WTC11 (cell line): ENCODE measurements around the gene PF4V1. TPM values are rescaled to one million over a fixed set of nuclear protein-coding genes. Genes with fewer than 3 reads are reported as not detected.

Experiments
- ATAC-seq: fragments of 200-7000 bp; cut with Tn5 transposase; 2 replicates; pipeline ENCODE4 v1.10.0; 2021; ENCODE audit warnings: mild to moderate bottlenecking, moderate library complexity
- CTCF ChIA-PET: fragments of 300-600 bp; sonication (Branson Sonifier 250); formaldehyde crosslinking; loops from one replicate; lab custom pipeline; 2021; ENCODE audit warnings: antibody characterized with exemption; lab: Charles Lee
- POLR2A ChIA-PET: fragments of 350-600 bp; sonication (Branson Sonifier 250); formaldehyde crosslinking; loops from one replicate; lab custom pipeline; 2021; ENCODE audit warnings: antibody characterized with exemption; lab: Charles Lee
- DNase-seq: peaks from one replicate; pipeline ENCODE4 v3.0.0; 2021; ENCODE audit warnings: low spot score
- H3K27ac Mint-ChIP-seq: 2 replicates; pipeline ENCODE4 v1.8.0; 2021; ENCODE audit warnings: mixed read lengths
- H3K27me3 Mint-ChIP-seq: 2 replicates; pipeline ENCODE4 v1.8.0; 2021; ENCODE audit warnings: low read depth, mild to moderate bottlenecking, moderate library complexity, mixed read lengths
- H3K36me3 Mint-ChIP-seq: 2 replicates; pipeline ENCODE4 v1.8.0; 2021; ENCODE audit warnings: mixed read lengths
- H3K4me1 Mint-ChIP-seq: 2 replicates; pipeline ENCODE4 v1.8.0; 2022; ENCODE audit warnings: mixed read lengths
- H3K4me3 Mint-ChIP-seq: 2 replicates; pipeline ENCODE4 v1.8.0; 2021; ENCODE audit warnings: mild to moderate bottlenecking, moderate library complexity, mixed read lengths
- H3K9me3 Mint-ChIP-seq: 2 replicates; pipeline ENCODE4 v1.8.0; 2021; ENCODE audit warnings: mixed read lengths
- ATF1 ChIP-seq: sonication (generic); formaldehyde crosslinking; IDR thresholded peaks from 2 replicates; pipeline ENCODE4 v1.8.1; 2023; ENCODE audit warnings: mild to moderate bottlenecking, moderate library complexity, missing genetic modification reagents
- ATF2 ChIP-seq: sonication (generic); formaldehyde crosslinking; IDR thresholded peaks from 2 replicates; pipeline ENCODE4 v1.8.1; 2022; ENCODE audit warnings: low read depth, missing genetic modification reagents, borderline replicate concordance
- CBFB ChIP-seq: sonication (generic); formaldehyde crosslinking; IDR thresholded peaks from 2 replicates; pipeline ENCODE4 v1.8.1; 2022; ENCODE audit warnings: mild to moderate bottlenecking, low read depth, missing genetic modification reagents
- ESRRA ChIP-seq: sonication (generic); formaldehyde crosslinking; IDR thresholded peaks from 2 replicates; pipeline ENCODE4 v1.8.1; 2022; ENCODE audit warnings: mild to moderate bottlenecking, missing genetic modification reagents, borderline replicate concordance
- FOXK1 ChIP-seq: sonication (generic); formaldehyde crosslinking; IDR thresholded peaks from 2 replicates; pipeline ENCODE4 v1.8.0; 2022; ENCODE audit warnings: mild to moderate bottlenecking, moderate library complexity, missing genetic modification reagents
- FOXP1 ChIP-seq: sonication (generic); formaldehyde crosslinking; IDR thresholded peaks from 2 replicates; pipeline ENCODE4 v1.8.0; 2022; ENCODE audit warnings: missing genetic modification reagents, mild to moderate bottlenecking, moderate library complexity, borderline replicate concordance
- NR1H2 ChIP-seq: sonication (generic); formaldehyde crosslinking; IDR thresholded peaks from 2 replicates; pipeline ENCODE4 v1.9.0; 2021; ENCODE audit warnings: mild to moderate bottlenecking, moderate library complexity, missing genetic modification reagents
- PREB ChIP-seq: sonication (generic); formaldehyde crosslinking; IDR thresholded peaks from 2 replicates; pipeline ENCODE4 v1.8.1; 2022; ENCODE audit warnings: mild to moderate bottlenecking, missing genetic modification reagents, moderate library complexity, borderline replicate concordance
- STAT6 ChIP-seq: sonication (generic); formaldehyde crosslinking; conservative IDR thresholded peaks from 2 replicates; pipeline ENCODE4 v1.8.1; 2023; ENCODE audit warnings: mild to moderate bottlenecking, low read depth, missing genetic modification reagents, moderate library complexity
- ZNF219 ChIP-seq: sonication (generic); formaldehyde crosslinking; IDR thresholded peaks from 2 replicates; pipeline ENCODE4 v1.8.0; 2023; ENCODE audit warnings: missing genetic modification reagents, mild to moderate bottlenecking, borderline replicate concordance
- ZNF423 ChIP-seq: fragments of 250-450 bp; sonication (Bioruptor Pico); IDR thresholded peaks from 2 replicates; pipeline ENCODE4 v2.1.2; 2022; ENCODE audit warnings: mild to moderate bottlenecking, moderate library complexity
- total RNA-seq: library from RNA; stranded (reverse); gene quantifications from 3 replicates; pipeline ENCODE4 v1.2.3, GENCODE V29; 2021
- TF ChIP-seq, protein P1 (sequence below): sonication (generic); formaldehyde crosslinking; IDR thresholded peaks from 2 replicates; pipeline ENCODE4 v1.8.1; 2022; ENCODE audit warnings: low read depth, mild to moderate bottlenecking, moderate library complexity, missing genetic modification reagents, borderline replicate concordance
- TF ChIP-seq, protein P2 (sequence below): sonication (generic); formaldehyde crosslinking; IDR thresholded peaks from 2 replicates; pipeline ENCODE4 v1.8.0; 2023; ENCODE audit warnings: missing genetic modification reagents

The PF4V1 gene
- total RNA-seq, 1 experiment from 2014 or later, result not detected

DNA sequence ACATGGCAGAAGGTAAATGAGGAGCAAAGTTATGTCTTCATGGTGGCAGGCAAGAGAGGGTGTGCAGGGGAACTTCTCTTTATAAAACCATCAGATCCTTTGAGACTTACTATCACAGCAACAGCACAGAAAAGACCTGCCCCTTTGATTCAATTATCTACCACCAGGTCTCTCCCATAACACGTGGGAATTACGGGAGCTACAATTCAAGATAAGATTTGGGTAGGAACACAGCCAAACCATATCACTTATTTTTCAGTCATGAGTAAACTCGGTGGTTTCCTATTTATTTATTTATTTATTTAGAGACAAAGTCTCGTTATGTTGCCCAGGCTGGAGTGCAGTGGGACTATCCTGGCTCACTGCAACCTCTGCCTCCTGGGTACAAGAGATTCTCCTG lies 38.2 kb downstream of the PF4V1 start:
- no peaks in the 10 kb centered on the region for H3K36me3 Mint-ChIP-seq
- CTCF ChIA-PET, result no interaction called here
- TF ChIP-seq PREB (no peak), ESRRA (CRISPR knock-in tag) (no peak)
- TF ChIP-seq, protein P1, sequence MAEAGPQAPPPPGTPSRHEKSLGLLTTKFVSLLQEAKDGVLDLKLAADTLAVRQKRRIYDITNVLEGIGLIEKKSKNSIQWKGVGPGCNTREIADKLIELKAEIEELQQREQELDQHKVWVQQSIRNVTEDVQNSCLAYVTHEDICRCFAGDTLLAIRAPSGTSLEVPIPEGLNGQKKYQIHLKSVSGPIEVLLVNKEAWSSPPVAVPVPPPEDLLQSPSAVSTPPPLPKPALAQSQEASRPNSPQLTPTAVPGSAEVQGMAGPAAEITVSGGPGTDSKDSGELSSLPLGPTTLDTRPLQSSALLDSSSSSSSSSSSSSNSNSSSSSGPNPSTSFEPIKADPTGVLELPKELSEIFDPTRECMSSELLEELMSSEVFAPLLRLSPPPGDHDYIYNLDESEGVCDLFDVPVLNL (CRISPR knock-in tag), result no peak
- TF ChIP-seq, all 79 proteins: peak for 0
- Mint-ChIP-seq H3K9me3 (no peaks in the 10 kb centered on the region), H3K4me3 (no peak overlapping the region), H3K27me3 (no peaks in the 10 kb centered on the region; the same call in 1 of the 2 replicates), H3K4me1 (peaks cover 8% of the 10 kb centered on the region; the same call in 1 of the 2 replicates), H3K27ac (no peak overlapping the region)
- no peak for ATAC-seq
- POLR2A ChIA-PET, result no interaction called here
- no peak for DNase-seq

DNA sequence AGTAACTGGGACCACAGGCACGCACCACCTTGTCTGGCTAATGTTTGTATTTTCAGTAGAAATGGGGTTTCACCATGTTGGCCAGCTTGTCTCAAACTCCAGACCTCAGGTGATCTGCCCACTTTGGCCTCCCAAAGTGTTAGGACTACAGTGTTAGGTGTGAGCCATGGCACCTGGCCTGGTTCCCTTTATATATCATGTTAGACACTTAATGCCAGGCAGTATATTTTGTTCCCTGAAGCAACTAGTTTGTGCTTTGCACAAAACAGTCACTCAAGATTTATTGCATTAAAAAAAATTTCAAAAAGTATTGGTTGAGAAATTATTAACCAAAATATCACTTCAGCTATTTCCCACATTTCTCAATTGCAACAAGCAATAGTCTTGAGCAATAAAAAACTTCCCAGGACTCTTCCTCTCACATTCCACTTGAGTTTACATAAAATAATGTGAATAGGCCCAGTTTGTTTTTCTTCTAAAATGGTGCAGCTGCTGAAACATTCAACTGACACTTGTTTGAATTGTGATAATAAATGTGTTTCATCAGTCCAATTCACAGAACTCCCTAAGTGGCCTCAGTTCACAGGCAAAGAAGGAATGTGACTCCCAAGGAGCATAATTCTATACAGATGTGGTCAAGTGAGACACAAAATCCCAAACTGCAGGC lies 38.8 kb downstream of the PF4V1 start:
- ChIA-PET POLR2A (no interaction called here), CTCF (no interaction called here)
- ATAC-seq (no peak), DNase-seq (no peak)
- H3K36me3 Mint-ChIP-seq, result no peaks in the 10 kb centered on the region
- peaks cover 5% of the 10 kb centered on the region; the same call in 1 of the 2 replicates for H3K4me1 Mint-ChIP-seq
- no peak overlapping the region for H3K4me3 Mint-ChIP-seq
- H3K9me3 Mint-ChIP-seq, result no peaks in the 10 kb centered on the region
- TF ChIP-seq ZNF423 (CRISPR knock-in tag), result no peak
- H3K27ac Mint-ChIP-seq, result no peak overlapping the region
- no peaks in the 10 kb centered on the region; the same call in 1 of the 2 replicates for H3K27me3 Mint-ChIP-seq

- Mint-ChIP-seq H3K27ac (no peak overlapping the region), H3K4me1 (no peaks in the 10 kb centered on the region), H3K27me3 (no peaks in the 10 kb centered on the region; the same call in 1 of the 2 replicates), H3K36me3 (no peaks in the 10 kb centered on the region), H3K9me3 (no peaks in the 10 kb centered on the region), H3K4me3 (no peak overlapping the region)
- ATAC-seq, result no peak
- TF ChIP-seq STAT6 (CRISPR knock-in tag), result no peak
- TF ChIP-seq ATF1 (CRISPR knock-in tag), result no peak
- TF ChIP-seq, all 79 proteins: peak for 0
- POLR2A ChIA-PET, result no interaction called here
- DNase-seq, result no peak
- CTCF ChIA-PET, result no interaction called here
These were observed 39.9 kb downstream of the PF4V1 start for GRCh38 chr4:73892966-73893365.

GRCh38 chr4:73894001-73894400 lies 40.9 kb downstream of the PF4V1 start:
- CTCF ChIA-PET, result interaction anchor here (1.1 kb wide), 1 partner anchor 71 kb away, joined by 4 read pairs; no protein-coding TSS in a partner anchor

GRCh38 chr4:73895201-73896175 lies 42.4 kb downstream of the PF4V1 start:
- ATAC-seq (no peak), DNase-seq (no peak)
- no peaks in the 10 kb centered on the region for H3K36me3 Mint-ChIP-seq
- H3K4me1 Mint-ChIP-seq, result no peaks in the 10 kb centered on the region
- H3K9me3 Mint-ChIP-seq, result no peaks in the 10 kb centered on the region
- no peak overlapping the region for H3K27ac Mint-ChIP-seq
- CTCF ChIA-PET, result no interaction called here
- POLR2A ChIA-PET, result no interaction called here
- no peak overlapping the region for H3K4me3 Mint-ChIP-seq
- H3K27me3 Mint-ChIP-seq, result no peaks in the 10 kb centered on the region
- TF ChIP-seq, protein P2, sequence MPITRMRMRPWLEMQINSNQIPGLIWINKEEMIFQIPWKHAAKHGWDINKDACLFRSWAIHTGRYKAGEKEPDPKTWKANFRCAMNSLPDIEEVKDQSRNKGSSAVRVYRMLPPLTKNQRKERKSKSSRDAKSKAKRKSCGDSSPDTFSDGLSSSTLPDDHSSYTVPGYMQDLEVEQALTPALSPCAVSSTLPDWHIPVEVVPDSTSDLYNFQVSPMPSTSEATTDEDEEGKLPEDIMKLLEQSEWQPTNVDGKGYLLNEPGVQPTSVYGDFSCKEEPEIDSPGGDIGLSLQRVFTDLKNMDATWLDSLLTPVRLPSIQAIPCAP (CRISPR knock-in tag), result no peak
- TF ChIP-seq FOXP1 (CRISPR knock-in tag) (no peak), ZNF219 (CRISPR knock-in tag) (no peak), FOXK1 (CRISPR knock-in tag) (no peak), NR1H2 (no peak), ATF2 (no peak)

More at GRCh38 chr4:73894001-73894400, 40.9 kb downstream of the PF4V1 start:
- TF ChIP-seq ATF1 (CRISPR knock-in tag) (no peak), CBFB (CRISPR knock-in tag) (no peak)
- no peak for ATAC-seq
- Mint-ChIP-seq H3K27ac (no peak overlapping the region), H3K4me1 (no peaks in the 10 kb centered on the region), H3K4me3 (no peak overlapping the region), H3K27me3 (no peaks in the 10 kb centered on the region), H3K9me3 (no peaks in the 10 kb centered on the region), H3K36me3 (no peaks in the 10 kb centered on the region)
- no peak for DNase-seq
- POLR2A ChIA-PET, result no interaction called here
